HCT116 (cell line): Measurements from ENCODE around the gene ROGDI. TPM values are rescaled to one million over a fixed set of nuclear protein-coding genes. Genes with fewer than 3 reads are reported as not detected.

Experiments
- ATF3 ChIP-seq: IDR thresholded peaks from 2 replicates; pipeline ENCODE4 v1.6.1; 2012
- JUND ChIP-seq: IDR thresholded peaks from 2 replicates; pipeline ENCODE4 v1.6.1; 2012
- POLR2A ChIP-seq: IDR thresholded peaks from 2 replicates; pipeline ENCODE4 v1.7.0; 2011; ENCODE audit warnings: borderline replicate concordance; ENCODE audit not compliant: insufficient read depth, insufficient read length; ENCODE audit errors: extremely low read depth
- SIN3A ChIP-seq: IDR thresholded peaks from 2 replicates; pipeline ENCODE4 v1.6.1; 2012; ENCODE audit warnings: low read depth
- SRF ChIP-seq: IDR thresholded peaks from 2 replicates; pipeline ENCODE4 v1.6.1; 2012; ENCODE audit warnings: low read depth
- YY1 ChIP-seq: IDR thresholded peaks from 2 replicates; pipeline ENCODE4 v1.6.1; 2011; ENCODE audit warnings: low read length, low read depth, moderate library complexity, mild to moderate bottlenecking; ENCODE audit not compliant: insufficient replicate concordance; ENCODE audit errors: extremely low read depth
- ZBTB33 ChIP-seq: IDR thresholded peaks from 2 replicates; pipeline ENCODE4 v1.6.1; 2011; ENCODE audit warnings: mild to moderate bottlenecking, low read length, moderate library complexity; ENCODE audit not compliant: insufficient replicate concordance; ENCODE audit errors: extremely low read depth
- total RNA-seq: library from RNA; stranded (reverse); gene quantifications from one replicate; pipeline ENCODE4 v1.2.1, GENCODE V29; 2021; ENCODE audit not compliant: unreplicated experiment

ROGDI gene
- total RNA-seq, 1 experiment from 2014 or later, result 20.1 TPM

DNA sequence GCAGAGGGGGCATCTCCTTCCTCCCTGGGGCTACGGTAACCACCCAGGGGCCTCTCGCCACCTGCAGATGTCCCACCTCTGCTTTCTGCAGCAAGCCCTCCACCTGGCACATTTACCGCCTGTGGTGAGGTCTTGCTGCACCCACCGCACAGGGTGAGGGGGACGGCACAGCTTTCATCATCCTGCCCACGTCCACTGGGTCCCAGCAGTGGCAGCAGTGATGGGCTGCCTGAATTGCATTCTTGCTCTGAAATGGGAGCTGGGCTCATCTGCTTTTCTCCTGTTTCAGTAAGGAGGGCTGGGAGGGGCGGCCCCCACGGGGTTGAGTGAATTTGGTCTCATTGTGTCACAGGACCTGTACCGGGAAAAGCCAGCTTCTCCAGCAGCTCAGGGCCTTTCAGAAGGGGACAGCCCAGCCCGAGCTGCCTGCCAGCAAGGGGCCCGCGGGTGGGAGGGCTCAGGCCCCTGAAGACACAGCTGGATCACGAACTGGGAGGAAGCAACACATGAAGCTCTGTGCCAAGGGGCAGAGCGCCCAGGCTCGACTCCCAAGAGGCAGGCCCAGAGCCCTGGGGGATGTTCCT lies 55.4 kb downstream of the ROGDI start (continued):
- TF ChIP-seq SRF (no peak), ATF3 (no peak), POLR2A (no peak), JUND (no peak), SIN3A (no peak), YY1 (no peak), ZBTB33 (no peak)

Other genes starting within 250 kb of the ROGDI start
- 0.10 TPM for gene C16orf96, start 246.3 kb downstream of the ROGDI start, total RNA-seq
- 45.9 TPM for gene UBALD1, start 187.7 kb downstream of the ROGDI start, total RNA-seq
- 50.6 TPM for gene MGRN1, start 177.8 kb downstream of the ROGDI start, total RNA-seq
- 23.4 TPM for gene NUDT16L1, start 109.1 kb downstream of the ROGDI start, total RNA-seq
- 25.5 TPM for gene ANKS3, start 68.4 kb downstream of the ROGDI start, total RNA-seq
- 1.0 TPM for gene DNAAF8, start 68.1 kb downstream of the ROGDI start, total RNA-seq
- 20.1 TPM for gene ZNF500, start 35.5 kb downstream of the ROGDI start, total RNA-seq
- not detected for gene SEPTIN12, start 14.3 kb downstream of the ROGDI start, total RNA-seq
- 3.3 TPM for gene SMIM22, start 7.3 kb downstream of the ROGDI start, total RNA-seq
- gene GLYR1, start 44.7 kb upstream of the ROGDI start, total RNA-seq, result 50.0 TPM
- gene UBN1, start 44.8 kb upstream of the ROGDI start, total RNA-seq, result 31.9 TPM
- 56.4 TPM for gene PPL, start 134.5 kb upstream of the ROGDI start, total RNA-seq
- gene SEC14L5, start 155.7 kb upstream of the ROGDI start, total RNA-seq, result 0.27 TPM
- gene NAGPA, start 231.3 kb upstream of the ROGDI start, total RNA-seq, result 17.5 TPM